HCT116 (cell line): Measurements from ENCODE around the gene CR2. TPM values are rescaled to one million over a fixed set of nuclear protein-coding genes. Genes with fewer than 3 reads are reported as not detected.

Experiments used
- ATAC-seq: fragments of 200-7000 bp; cut with Tn5 transposase; 2 replicates; pipeline ENCODE4 v1.9.1; 2020; ENCODE audit warnings: mild to moderate bottlenecking, moderate library complexity
- BruUV-seq: library from RNA; stranded (reverse); fragments of 400-500 nt; replicated peaks from 2 replicates; lab custom pipeline; 2021; lab: Mats Ljungman, UMichigan
- CTCF ChIA-PET: fragments of 300-600 bp; sonication (Branson Sonifier 250); formaldehyde crosslinking; loops from one replicate; lab custom pipeline; 2021; ENCODE audit warnings: antibody characterized with exemption; lab: Charles Lee
- POLR2A ChIA-PET: fragments of 300-600, 350-600 bp; sonication (Branson Sonifier 250); formaldehyde crosslinking; loops from one replicate; lab custom pipeline; 2021; ENCODE audit warnings: antibody characterized with exemption; lab: Charles Lee
- RAD21 ChIA-PET, 2 experiments: fragments of 300-600 bp; sonication (Branson Sonifier 250); formaldehyde crosslinking; loops; one replicate each; lab custom pipeline; 2023; ENCODE audit warnings: low total read pairs in 2 of 2; ENCODE audit not compliant: uncharacterized antibody in 2 of 2, unreplicated experiment in 2 of 2, low non-redundant PET in 1 of 2; lab: Charles Lee
- DNase-seq: peaks from one replicate; pipeline ENCODE4 v3.0.0-alpha.2; 2010; ENCODE audit warnings: low read depth, low spot score
- H2AFZ ChIP-seq: fragments of 200-600 bp; shearing (Covaris generic), sonication (generic); 2 replicates; pipeline ENCODE4 v1.6.1; 2017; ENCODE audit warnings: low read depth, mixed run types, mixed read lengths, antibody characterized with exemption, low read length; ENCODE audit not compliant: poor library complexity, severe bottlenecking
- H3K27ac ChIP-seq: 2 replicates; pipeline ENCODE4 v1.5.1; 2012; ENCODE audit warnings: low read depth, low read length
- H3K27me3 ChIP-seq: fragments of 200-600 bp; sonication (generic); 2 replicates; pipeline ENCODE4 v1.6.1; 2016; ENCODE audit warnings: mixed run types, low read length, mixed read lengths; ENCODE audit not compliant: insufficient read depth
- H3K36me3 ChIP-seq, 2 experiments: fragments of 200-500 bp in 1 of 2; fragments of 200-600 bp in 1 of 2; sonication (Bioruptor generic) in 1 of 2; sonication (generic) in 1 of 2; 2 replicates each; pipeline versions ENCODE4 v1.5.1 to v1.6.1; 2014 to 2016; ENCODE audit warnings: low read length in 2 of 2, inconsistent platforms in 1 of 2, mixed read lengths in 1 of 2, mixed run types in 1 of 2; ENCODE audit not compliant: insufficient read depth in 2 of 2, control insufficient read depth in 1 of 2
- H3K4me1 ChIP-seq, 2 experiments: fragments of 200-600 bp in 1 of 2; sonication (generic) in 1 of 2; 2 replicates each; pipeline versions ENCODE4 v1.5.1 to v1.6.1; 2012 to 2017; ENCODE audit warnings: low read length in 2 of 2, inconsistent platforms in 1 of 2, mild to moderate bottlenecking in 1 of 2, mixed read lengths in 1 of 2, mixed run types in 1 of 2, moderate library complexity in 1 of 2; ENCODE audit not compliant: insufficient read depth in 2 of 2, control insufficient read depth in 1 of 2
- H3K4me2 ChIP-seq: fragments of 200-600 bp; sonication (generic); 2 replicates; pipeline ENCODE4 v1.6.1; 2017; ENCODE audit warnings: mixed run types, low read length, mixed read lengths
- H3K4me3 ChIP-seq, 2 experiments: fragments of 200-600 bp in 1 of 2; sonication (generic) in 1 of 2; replicated peaks in 1 of 2; 2 replicates each; pipeline ENCODE4 v1.5.1; 2011 to 2016; ENCODE audit warnings: low read length in 2 of 2, control low read depth in 1 of 2, low read depth in 1 of 2, mild to moderate bottlenecking in 1 of 2, mixed read lengths in 1 of 2, mixed run types in 1 of 2
- H3K79me2 ChIP-seq: fragments of 200-600 bp; sonication (generic); 2 replicates; pipeline ENCODE4 v1.6.1; 2017; ENCODE audit warnings: mild to moderate bottlenecking, mixed run types, low read length, moderate library complexity, mixed read lengths; ENCODE audit not compliant: insufficient read depth
- H3K9ac ChIP-seq: fragments of 200-600 bp; sonication (generic); 2 replicates; pipeline ENCODE4 v1.6.1; 2016; ENCODE audit warnings: low read length, mixed read lengths
- H3K9me2 ChIP-seq: fragments of 200-600 bp; sonication (generic), shearing (Covaris generic); 2 replicates; pipeline ENCODE4 v1.6.1; 2017; ENCODE audit warnings: mixed run types, mild to moderate bottlenecking, moderate library complexity; ENCODE audit not compliant: insufficient read depth
- H3K9me3 ChIP-seq, 2 experiments: fragments of 200-500 bp in 1 of 2; fragments of 200-600 bp in 1 of 2; sonication (Bioruptor generic) in 1 of 2; sonication (generic) in 1 of 2; 2 replicates each; pipeline ENCODE4 v1.6.1; 2014 to 2017; ENCODE audit warnings: low read length in 2 of 2, mixed read lengths in 2 of 2, inconsistent platforms in 1 of 2, low read depth in 1 of 2, mild to moderate bottlenecking in 1 of 2, mixed run types in 1 of 2, moderate library complexity in 1 of 2; ENCODE audit not compliant: control insufficient read depth in 1 of 2, insufficient read depth in 1 of 2
- H4K20me1 ChIP-seq: fragments of 200-600 bp; sonication (generic), shearing (Covaris generic); 2 replicates; pipeline ENCODE4 v1.6.1; 2017; ENCODE audit warnings: mixed run types, mild to moderate bottlenecking, moderate library complexity; ENCODE audit not compliant: insufficient read depth
- CBX3 ChIP-seq: IDR thresholded peaks from 2 replicates; pipeline ENCODE4 v1.6.1; 2012; ENCODE audit warnings: low read depth
- RAD21 ChIP-seq: IDR thresholded peaks from 2 replicates; pipeline ENCODE4 v1.6.1; 2012; ENCODE audit warnings: low read depth, mild to moderate bottlenecking
- ZNF274 ChIP-seq: fragments of 200-500 bp; sonication (Bioruptor generic); IDR thresholded peaks from 2 replicates; pipeline ENCODE4 v1.6.1; 2014; ENCODE audit warnings: mild to moderate bottlenecking, low read depth, low read length, inconsistent platforms
- intact Hi-C: fragments of 100-400 bp; cut with micrococcal nuclease; formaldehyde crosslinking; loops from 2 replicates; pipeline ENCODE4 v1.10.0; 2022
- total RNA-seq: library from RNA; stranded (reverse); gene quantifications from one replicate; pipeline ENCODE4 v1.2.1, GENCODE V29; 2021; ENCODE audit not compliant: unreplicated experiment
- TF ChIP-seq, protein P1 (sequence below), 3 experiments: fragments of 200-600 bp in 1 of 3; sonication (generic) in 1 of 3; IDR thresholded peaks in 2 of 3; conservative IDR thresholded peaks in 1 of 3; 2 replicates each; pipeline ENCODE4 v1.5.1; 2012 to 2017; ENCODE audit warnings: low read depth in 2 of 3, low read length in 2 of 3, antibody characterized with exemption in 1 of 3, borderline replicate concordance in 1 of 3, control low read depth in 1 of 3, mild to moderate bottlenecking in 1 of 3, mixed read lengths in 1 of 3, mixed run types in 1 of 3, moderate library complexity in 1 of 3; ENCODE audit not compliant: insufficient read depth in 1 of 3

The CR2 gene
- total RNA-seq, 1 experiment from 2014 or later, result 4.0 TPM

DNA sequence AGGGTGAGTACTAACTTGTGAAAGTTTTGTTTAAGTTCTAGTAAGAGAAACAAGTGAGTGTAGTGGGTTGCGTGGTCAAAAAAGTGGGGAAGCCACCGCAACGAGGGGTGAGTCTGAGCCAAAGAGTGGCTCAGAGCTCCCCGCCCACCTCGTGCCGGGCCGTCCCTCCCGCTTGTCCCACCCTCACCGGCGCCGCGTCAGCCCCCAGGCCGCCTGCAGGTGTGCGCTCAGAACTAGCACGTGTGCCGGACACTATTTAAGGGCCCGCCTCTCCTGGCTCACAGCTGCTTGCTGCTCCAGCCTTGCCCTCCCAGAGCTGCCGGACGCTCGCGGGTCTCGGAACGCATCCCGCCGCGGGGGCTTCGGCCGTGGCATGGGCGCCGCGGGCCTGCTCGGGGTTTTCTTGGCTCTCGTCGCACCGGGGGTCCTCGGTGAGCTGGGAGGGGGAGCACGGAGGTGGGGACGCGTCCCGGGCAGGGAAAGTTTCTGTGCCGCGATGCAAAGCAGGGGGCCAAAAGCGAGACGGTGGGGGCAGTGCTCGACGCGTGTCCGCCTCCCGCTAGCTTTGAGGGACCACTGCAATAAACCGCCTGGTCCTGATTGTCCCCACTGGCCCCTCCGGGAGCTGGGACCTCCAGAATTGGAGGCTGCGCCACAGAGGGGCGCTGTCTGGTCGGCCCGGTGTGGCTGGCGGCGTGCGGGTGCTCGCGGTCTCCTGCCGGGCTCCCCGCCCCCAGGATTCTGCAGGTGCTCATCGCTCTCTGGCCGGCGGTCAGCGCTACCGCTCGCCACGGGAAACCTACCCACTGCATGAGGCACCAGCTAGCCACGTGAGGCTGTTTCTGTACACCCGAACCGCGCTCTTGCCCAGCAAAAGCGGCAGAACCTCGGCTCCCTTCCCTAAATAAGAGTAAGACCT is at the start of gene CR2 (continued):
- TF ChIP-seq CBX3 (0 out of 2 replicates have a peak, but pooled peaks have one; percentile 27), RAD21 (peak; percentile 66)

GRCh38 chr1:207404849-207405525 is 49.1 kb upstream of the CR2 start:
- RAD21 ChIA-PET, result interaction anchor here (0.6 to 1.5 kb wide), 7 partner anchors 11 to 322 kb away, joined by 3 to 12 read pairs (median 4); no protein-coding TSS in a partner anchor
- Histone ChIP-seq H4K20me1 (no peaks in the 10 kb centered on the region), H3K4me2 (no peak overlapping the region), H3K9me3 (no peaks in the 10 kb centered on the region), H3K27ac (no peak overlapping the region), H3K79me2 (no peaks in the 10 kb centered on the region), H3K9me2 (no peaks in the 10 kb centered on the region), H3K36me3 (no peaks in the 10 kb centered on the region), H3K4me3 (no peak overlapping the region), H2AFZ (no peak overlapping the region), H3K4me1 (no peaks in the 10 kb centered on the region), H3K27me3 (no peaks in the 10 kb centered on the region), H3K9ac (no peak overlapping the region)
- BruUV-seq, result no TSS peak
- peak; percentile 87 for ATAC-seq
- intact Hi-C loops, result loop anchor here (1.0 to 10.0 kb wide), 5 partner anchors 94 to 328 kb away; no protein-coding TSS in a partner anchor
- POLR2A ChIA-PET, result interaction anchor here (1.3 to 1.6 kb wide), 2 partner anchors 84 to 352 kb away, joined by 3 to 6 read pairs; partner anchors contain the start of genes CD55 and PFKFB2
- CTCF ChIA-PET, result interaction anchor here (0.7 to 3.0 kb wide), 28 partner anchors 8 to 352 kb away, joined by 3 to 49 read pairs (median 4); partner anchors contain the start of genes CD55 and PFKFB2
- DNase-seq, result peak; percentile 65
- TF ChIP-seq ZNF274 (no peak), RAD21 (peak; percentile 95)
- TF ChIP-seq, protein P1, sequence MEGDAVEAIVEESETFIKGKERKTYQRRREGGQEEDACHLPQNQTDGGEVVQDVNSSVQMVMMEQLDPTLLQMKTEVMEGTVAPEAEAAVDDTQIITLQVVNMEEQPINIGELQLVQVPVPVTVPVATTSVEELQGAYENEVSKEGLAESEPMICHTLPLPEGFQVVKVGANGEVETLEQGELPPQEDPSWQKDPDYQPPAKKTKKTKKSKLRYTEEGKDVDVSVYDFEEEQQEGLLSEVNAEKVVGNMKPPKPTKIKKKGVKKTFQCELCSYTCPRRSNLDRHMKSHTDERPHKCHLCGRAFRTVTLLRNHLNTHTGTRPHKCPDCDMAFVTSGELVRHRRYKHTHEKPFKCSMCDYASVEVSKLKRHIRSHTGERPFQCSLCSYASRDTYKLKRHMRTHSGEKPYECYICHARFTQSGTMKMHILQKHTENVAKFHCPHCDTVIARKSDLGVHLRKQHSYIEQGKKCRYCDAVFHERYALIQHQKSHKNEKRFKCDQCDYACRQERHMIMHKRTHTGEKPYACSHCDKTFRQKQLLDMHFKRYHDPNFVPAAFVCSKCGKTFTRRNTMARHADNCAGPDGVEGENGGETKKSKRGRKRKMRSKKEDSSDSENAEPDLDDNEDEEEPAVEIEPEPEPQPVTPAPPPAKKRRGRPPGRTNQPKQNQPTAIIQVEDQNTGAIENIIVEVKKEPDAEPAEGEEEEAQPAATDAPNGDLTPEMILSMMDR (IDR thresholded peaks at IDR 0.05 in 2 of 3, conservative IDR thresholded peaks at IDR 0.05 in 1 of 3; ENCODE audit: borderline replicate concordance in 1 of 3, insufficient read depth in 1 of 3, low read depth in 2 of 3, low read length in 2 of 3), result peak; percentile 63 to 96 (median 77)
